Measurements from ENCODE around the gene SHOX. TPM values are rescaled to one million over a fixed set of nuclear protein-coding genes. Genes with fewer than 3 reads are reported as not detected.

SHOX gene
- total RNA-seq, 2 donors from 2014 or later: not detected

GRCh38 chrX:689983-690382 lies 59.4 kb downstream of the SHOX start:
- no peak for TF ChIP-seq CTCF (conservative IDR thresholded peaks at IDR 0.05)
- no peaks in the 10 kb centered on the region for H3K36me3 Mint-ChIP-seq (ENCODE audit: low read depth)
- WGBS, 2 experiments (ENCODE audit: insufficient coverage in 1 of 2, insufficient read length in 1 of 2): 91 to 95% methylated on average over 3 to 7 of the region's 7 CpGs
- no peak for DNase-seq
- H3K9ac ChIP-seq (ENCODE audit: extremely low read depth, low read length, poor library complexity, severe bottlenecking): no peak overlapping the region
- H3K27ac Mint-ChIP-seq: no peak overlapping the region
- H3K27me3 ChIP-seq (ENCODE audit: control insufficient read depth, insufficient read depth, low read length, poor library complexity, severe bottlenecking): no peaks in the 10 kb centered on the region
- H3K4me3 ChIP-seq (ENCODE audit: low read length): no peak overlapping the region
- H3K9me3 Mint-ChIP-seq: peaks cover 3% of the 10 kb centered on the region
- no peaks in the 10 kb centered on the region for H3K4me1 Mint-ChIP-seq
- no peaks in the 10 kb centered on the region for H3K4me1 ChIP-seq (ENCODE audit: control insufficient read depth, insufficient read depth, low read length)
- H3K9me3 ChIP-seq (ENCODE audit: control insufficient read depth, low read length): no peaks in the 10 kb centered on the region
- no peaks in the 10 kb centered on the region for H3K27me3 Mint-ChIP-seq (ENCODE audit: insufficient read depth)
- no peaks in the 10 kb centered on the region for H3K36me3 ChIP-seq (ENCODE audit: control insufficient read depth, insufficient read depth, low read length)
- H3K27ac ChIP-seq (ENCODE audit: low read depth, low read length): no peak overlapping the region
- no peak overlapping the region for H3K4me3 Mint-ChIP-seq

GRCh38 chrX:694800-695199 lies 64.2 kb downstream of the SHOX start:
- whole genome bisulfite sequencing, 2 experiments (ENCODE audit: insufficient coverage in 1 of 2, insufficient read length in 1 of 2): 94 to 95% methylated on average over 18 to 19 of the region's 19 CpGs
- Histone ChIP-seq H3K9me3 (ENCODE audit: control insufficient read depth, low read length) (peaks cover 7% of the 10 kb centered on the region), H3K27ac (ENCODE audit: low read depth, low read length) (no peak overlapping the region), H3K4me1 (ENCODE audit: control insufficient read depth, insufficient read depth, low read length) (no peaks in the 10 kb centered on the region), H3K36me3 (ENCODE audit: control insufficient read depth, insufficient read depth, low read length) (no peaks in the 10 kb centered on the region), H3K27me3 (ENCODE audit: control insufficient read depth, insufficient read depth, low read length, poor library complexity, severe bottlenecking) (no peaks in the 10 kb centered on the region), H3K4me3 (ENCODE audit: low read length) (no peak overlapping the region), H3K9ac (ENCODE audit: extremely low read depth, low read length, poor library complexity, severe bottlenecking) (no peak overlapping the region)
- Mint-ChIP-seq H3K27ac (no peak overlapping the region), H3K36me3 (ENCODE audit: low read depth) (no peaks in the 10 kb centered on the region), H3K9me3 (peaks cover 16% of the 10 kb centered on the region), H3K27me3 (ENCODE audit: insufficient read depth) (peaks cover 5% of the 10 kb centered on the region), H3K4me3 (no peak overlapping the region), H3K4me1 (no peaks in the 10 kb centered on the region)
- no peak for DNase-seq
- no peak for TF ChIP-seq CTCF (conservative IDR thresholded peaks at IDR 0.05)

GRCh38 chrX:698206-698605 lies 67.6 kb downstream of the SHOX start:
- Histone ChIP-seq H3K36me3 (ENCODE audit: control insufficient read depth, insufficient read depth, low read length) (no peaks in the 10 kb centered on the region), H3K4me1 (ENCODE audit: control insufficient read depth, insufficient read depth, low read length) (no peaks in the 10 kb centered on the region)
- H3K36me3 Mint-ChIP-seq (ENCODE audit: low read depth): no peaks in the 10 kb centered on the region

More at GRCh38 chrX:698206-698605, 67.6 kb downstream of the SHOX start:
- H3K27me3 ChIP-seq (ENCODE audit: control insufficient read depth, insufficient read depth, low read length, poor library complexity, severe bottlenecking): no peaks in the 10 kb centered on the region
- no peak for TF ChIP-seq CTCF (conservative IDR thresholded peaks at IDR 0.05)
- no peak overlapping the region for H3K4me3 Mint-ChIP-seq
- H3K9ac ChIP-seq (ENCODE audit: extremely low read depth, low read length, poor library complexity, severe bottlenecking): no peak overlapping the region
- H3K9me3 ChIP-seq (ENCODE audit: control insufficient read depth, low read length): peaks cover 7% of the 10 kb centered on the region
- peaks cover 16% of the 10 kb centered on the region for H3K9me3 Mint-ChIP-seq
- no peak overlapping the region for H3K27ac ChIP-seq (ENCODE audit: low read depth, low read length)
- no peak overlapping the region for H3K27ac Mint-ChIP-seq
- WGBS, 2 experiments (ENCODE audit: insufficient coverage in 1 of 2, insufficient read length in 1 of 2): 94 to 97% methylated on average over 20 of the region's 20 CpGs
- H3K27me3 Mint-ChIP-seq (ENCODE audit: insufficient read depth): peaks cover 5% of the 10 kb centered on the region
- H3K4me1 Mint-ChIP-seq: no peaks in the 10 kb centered on the region
- no peak overlapping the region for H3K4me3 ChIP-seq (ENCODE audit: low read length)
- no peak for DNase-seq

Measured in endodermal cell (in vitro differentiated cells).